ENCODE results near the gene CLCA1.

GRCh38 chr1:86521522-86521891 lies 52.8 kb downstream of the CLCA1 start:
- TF ChIP-seq CTCF (IDR thresholded peaks at IDR 0.05; ENCODE audit: low read length) (no peak), EZH2 (IDR thresholded peaks at IDR 0.05; ENCODE audit: borderline replicate concordance, low read length) (no peak)

Measured in OCI-LY1 (cell line).